Uterus (tissue), 2 donors: ENCODE data around the gene LCA5.

Experiments used
- POLR2A ChIP-seq, 2 donors: fragments of 450-650 bp; IDR thresholded peaks; one replicate each; pipeline ENCODE4 v1.6.1; 2016; ENCODE audit warnings: antibody characterized with exemption in 2 of 2, mild to moderate bottlenecking in 1 of 2, moderate library complexity in 1 of 2
- TF ChIP-seq, protein P1 (sequence below), 4 experiments: fragments of 200-600 bp in 2 of 4; fragments of 450-650 bp in 2 of 4; sonication (generic) in 2 of 4; IDR thresholded peaks; one replicate each; pipeline ENCODE4 v1.5.1; 2016 to 2019; ENCODE audit warnings: antibody characterized with exemption in 4 of 4, mild to moderate bottlenecking in 2 of 4, moderate library complexity in 1 of 4

DNA sequence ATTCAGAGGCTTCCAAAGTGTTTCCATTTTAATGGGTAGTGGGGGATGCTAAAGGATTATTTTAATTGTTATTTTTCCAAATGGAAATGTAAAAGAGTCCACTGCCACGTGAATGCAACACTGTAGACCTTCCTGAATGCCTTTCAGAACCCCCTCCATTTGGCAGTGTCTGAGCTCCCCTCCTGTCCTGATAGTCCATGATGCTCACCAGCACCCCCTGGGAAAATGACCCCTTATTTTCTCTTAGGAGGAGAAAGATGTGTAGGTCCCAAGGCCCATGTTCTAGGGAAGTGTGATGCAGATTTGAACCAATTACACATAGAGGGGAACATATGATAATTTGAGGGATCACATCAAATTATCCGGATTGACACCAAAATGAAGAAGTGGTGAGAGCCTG is 47.1 kb upstream of the LCA5 start:
- TF ChIP-seq, protein P1, sequence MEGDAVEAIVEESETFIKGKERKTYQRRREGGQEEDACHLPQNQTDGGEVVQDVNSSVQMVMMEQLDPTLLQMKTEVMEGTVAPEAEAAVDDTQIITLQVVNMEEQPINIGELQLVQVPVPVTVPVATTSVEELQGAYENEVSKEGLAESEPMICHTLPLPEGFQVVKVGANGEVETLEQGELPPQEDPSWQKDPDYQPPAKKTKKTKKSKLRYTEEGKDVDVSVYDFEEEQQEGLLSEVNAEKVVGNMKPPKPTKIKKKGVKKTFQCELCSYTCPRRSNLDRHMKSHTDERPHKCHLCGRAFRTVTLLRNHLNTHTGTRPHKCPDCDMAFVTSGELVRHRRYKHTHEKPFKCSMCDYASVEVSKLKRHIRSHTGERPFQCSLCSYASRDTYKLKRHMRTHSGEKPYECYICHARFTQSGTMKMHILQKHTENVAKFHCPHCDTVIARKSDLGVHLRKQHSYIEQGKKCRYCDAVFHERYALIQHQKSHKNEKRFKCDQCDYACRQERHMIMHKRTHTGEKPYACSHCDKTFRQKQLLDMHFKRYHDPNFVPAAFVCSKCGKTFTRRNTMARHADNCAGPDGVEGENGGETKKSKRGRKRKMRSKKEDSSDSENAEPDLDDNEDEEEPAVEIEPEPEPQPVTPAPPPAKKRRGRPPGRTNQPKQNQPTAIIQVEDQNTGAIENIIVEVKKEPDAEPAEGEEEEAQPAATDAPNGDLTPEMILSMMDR (IDR thresholded peaks at IDR 0.05): no peak
- no peak for TF ChIP-seq POLR2A (IDR thresholded peaks at IDR 0.05)
